GM10847 (cell line): ENCODE data around the gene CNTN1.

Source experiments
- POLR2A ChIP-seq: IDR thresholded peaks from 2 replicates; pipeline ENCODE4 v1.6.1; 2011; ENCODE audit not compliant: insufficient read length; ENCODE audit errors: extremely low read depth

The CNTN1 gene

GRCh38 chr12:40684986-40685385, 7.3 kb upstream of the CNTN1 start:
- TF ChIP-seq POLR2A = no peak

- TF ChIP-seq POLR2A = no peak
These were observed 4.0 kb upstream of the CNTN1 start for GRCh38 chr12:40688085-40688725.

GRCh38 chr12:40689576-40689975, 2.7 kb upstream of the CNTN1 start:
- TF ChIP-seq POLR2A = no peak

GRCh38 chr12:40692765-40693206, 547 bp downstream of the CNTN1 start:
- no peak for TF ChIP-seq POLR2A

GRCh38 chr12:40693207-40693821, 1.1 kb downstream of the CNTN1 start:
- TF ChIP-seq POLR2A = no peak

GRCh38 chr12:40697566-40698259, 5.5 kb downstream of the CNTN1 start:
- no peak for TF ChIP-seq POLR2A

GRCh38 chr12:40701756-40702155, 9.5 kb downstream of the CNTN1 start:
- TF ChIP-seq POLR2A = no peak

- TF ChIP-seq POLR2A = no peak
These were observed 18.9 kb downstream of the CNTN1 start for GRCh38 chr12:40711121-40711520.

GRCh38 chr12:40714636-40715035, 22.4 kb downstream of the CNTN1 start:
- no peak for TF ChIP-seq POLR2A

- TF ChIP-seq POLR2A = no peak
These were observed 23.8 kb downstream of the CNTN1 start for GRCh38 chr12:40716037-40716436.

GRCh38 chr12:40717576-40717975, 25.3 kb downstream of the CNTN1 start:
- no peak for TF ChIP-seq POLR2A

- no peak for TF ChIP-seq POLR2A
These were observed 26.7 kb downstream of the CNTN1 start for GRCh38 chr12:40718878-40719372.

GRCh38 chr12:40723001-40723400, 30.8 kb downstream of the CNTN1 start:
- no peak for TF ChIP-seq POLR2A

GRCh38 chr12:40726366-40726765, 34.1 kb downstream of the CNTN1 start:
- TF ChIP-seq POLR2A = no peak

- no peak for TF ChIP-seq POLR2A
These were observed 35.7 kb downstream of the CNTN1 start for GRCh38 chr12:40727774-40728483.
